IPS-20b (cell line): Measurements from ENCODE around the gene ZBTB42.

ENCODE experiments used
- H3K27ac ChIP-seq: one replicate; pipeline ENCODE4 v1.5.1; 2013; ENCODE audit warnings: low read length
- H3K27me3 ChIP-seq: 2 replicates; pipeline ENCODE4 v1.6.1; 2013; ENCODE audit warnings: mild to moderate bottlenecking, low read length, inconsistent platforms; ENCODE audit not compliant: insufficient read depth
- H3K36me3 ChIP-seq: 2 replicates; pipeline ENCODE4 v1.6.1; 2013; ENCODE audit warnings: low read depth, mild to moderate bottlenecking, inconsistent platforms, low read length, moderate library complexity; ENCODE audit not compliant: insufficient read depth
- H3K4me1 ChIP-seq: 2 replicates; pipeline ENCODE4 v1.6.1; 2013; ENCODE audit warnings: mild to moderate bottlenecking, control low read depth, inconsistent platforms, low read length, moderate library complexity; ENCODE audit not compliant: insufficient read depth
- H3K4me3 ChIP-seq: 2 replicates; pipeline ENCODE4 v1.5.1; 2013; ENCODE audit warnings: mild to moderate bottlenecking, low read length, inconsistent platforms
- H3K9ac ChIP-seq: 2 replicates; pipeline ENCODE4 v1.6.1; 2013; ENCODE audit warnings: low read depth, mild to moderate bottlenecking, inconsistent platforms, low read length, moderate library complexity
- H3K9me3 ChIP-seq: 2 replicates; pipeline ENCODE4 v1.6.1; 2013; ENCODE audit warnings: mild to moderate bottlenecking, low read depth, low read length, inconsistent platforms; ENCODE audit not compliant: insufficient read depth

Gene ZBTB42

DNA sequence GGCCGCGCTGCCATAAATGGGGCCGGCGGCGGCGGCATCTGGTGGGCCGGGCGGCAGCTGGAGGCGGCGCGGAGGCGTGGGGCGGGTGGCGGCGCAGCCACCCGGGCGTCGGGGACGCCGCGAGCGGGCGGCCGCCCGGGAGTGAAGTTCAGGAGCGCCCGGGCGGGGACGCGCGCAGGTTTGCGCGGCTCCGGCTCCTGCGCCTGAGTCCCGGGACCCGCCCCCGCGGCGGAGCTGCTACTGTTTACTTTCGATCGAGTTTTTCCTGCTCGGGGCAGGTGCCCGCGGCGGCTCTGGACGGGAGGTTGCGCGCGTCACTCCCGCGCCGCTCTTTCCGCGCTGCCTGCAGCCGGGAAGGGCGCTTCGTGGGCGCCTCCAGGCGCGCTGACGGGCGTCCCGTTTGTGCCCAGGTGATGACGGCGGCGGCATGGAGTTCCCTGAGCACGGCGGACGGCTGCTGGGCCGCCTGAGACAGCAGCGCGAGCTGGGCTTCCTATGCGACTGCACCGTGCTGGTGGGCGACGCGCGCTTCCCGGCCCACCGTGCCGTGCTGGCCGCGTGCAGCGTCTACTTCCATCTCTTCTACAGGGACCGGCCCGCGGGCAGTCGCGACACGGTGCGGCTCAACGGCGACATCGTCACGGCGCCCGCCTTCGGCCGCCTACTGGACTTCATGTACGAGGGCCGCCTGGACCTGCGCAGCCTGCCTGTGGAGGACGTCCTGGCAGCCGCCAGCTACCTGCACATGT is at the start of gene ZBTB42:
TSS of gene ZBTB42 (plus strand) at position 331 of the 749 bp plus-strand sequence. CDS start at position 428, 97 bp downstream.
- Histone ChIP-seq H3K27me3 (peaks cover 64% of the 10 kb centered on the region), H3K9ac (peak within 1 kb of the TSS; percentile 69; the same call in 1 of the 2 replicates), H3K4me3 (peak within 1 kb of the TSS; percentile 74), H3K4me1 (peaks cover 11% of the 10 kb centered on the region; the same call in 1 of the 2 replicates), H3K36me3 (no peaks in the 10 kb centered on the region), H3K9me3 (no peaks in the 10 kb centered on the region), H3K27ac (no peak within 1 kb of the TSS)

GRCh38 chr14:104751539-104752422 is 49.1 kb upstream of the ZBTB42 start:
- H3K27ac ChIP-seq: no peak overlapping the region
- peak overlapping the region; percentile 86; the same call in 1 of the 2 replicates for H3K9ac ChIP-seq
- H3K4me1 ChIP-seq: no peaks in the 10 kb centered on the region
- H3K27me3 ChIP-seq: no peaks in the 10 kb centered on the region
- peaks cover 11% of the 10 kb centered on the region for H3K9me3 ChIP-seq
- peak overlapping the region; percentile 75 for H3K4me3 ChIP-seq
- peaks cover 16% of the 10 kb centered on the region for H3K36me3 ChIP-seq

DNA sequence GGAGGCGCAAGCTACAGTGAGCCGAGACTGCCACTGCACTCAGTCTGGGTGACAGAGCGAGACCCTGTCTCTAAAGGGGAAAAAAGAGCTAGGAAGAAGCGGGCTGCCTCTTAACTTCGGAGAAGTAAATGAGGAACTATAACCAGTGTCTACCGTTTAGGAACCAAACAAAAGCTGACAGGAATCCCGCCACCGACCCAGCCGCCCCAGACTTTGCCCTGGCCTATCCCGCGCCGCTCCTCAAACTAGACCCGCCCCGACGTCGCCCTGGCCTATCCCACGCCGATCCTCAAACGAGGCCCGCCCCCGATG is 48.5 kb upstream of the ZBTB42 start:
- Histone ChIP-seq H3K27me3 (no peaks in the 10 kb centered on the region), H3K4me1 (no peaks in the 10 kb centered on the region), H3K36me3 (peaks cover 22% of the 10 kb centered on the region), H3K27ac (no peak overlapping the region), H3K4me3 (peak overlapping the region; percentile 75), H3K9ac (peak overlapping the region; percentile 86; the same call in 1 of the 2 replicates), H3K9me3 (peaks cover 11% of the 10 kb centered on the region)

GRCh38 chr14:104752735-104753527 is 48.0 kb upstream of the ZBTB42 start, which contains the start of gene SIVA1:
SIVA1 (plus strand) TSS chr14:104753147; CDS start chr14:104753202, 55 bp downstream.
- Histone ChIP-seq H3K27ac (peak within 1 kb of the TSS; percentile 83), H3K36me3 (peaks cover 28% of the 10 kb centered on the region), H3K4me1 (no peaks in the 10 kb centered on the region), H3K9me3 (peaks cover 11% of the 10 kb centered on the region), H3K4me3 (peak within 1 kb of the TSS; percentile 87), H3K9ac (peak within 1 kb of the TSS; percentile 93), H3K27me3 (no peaks in the 10 kb centered on the region)

DNA sequence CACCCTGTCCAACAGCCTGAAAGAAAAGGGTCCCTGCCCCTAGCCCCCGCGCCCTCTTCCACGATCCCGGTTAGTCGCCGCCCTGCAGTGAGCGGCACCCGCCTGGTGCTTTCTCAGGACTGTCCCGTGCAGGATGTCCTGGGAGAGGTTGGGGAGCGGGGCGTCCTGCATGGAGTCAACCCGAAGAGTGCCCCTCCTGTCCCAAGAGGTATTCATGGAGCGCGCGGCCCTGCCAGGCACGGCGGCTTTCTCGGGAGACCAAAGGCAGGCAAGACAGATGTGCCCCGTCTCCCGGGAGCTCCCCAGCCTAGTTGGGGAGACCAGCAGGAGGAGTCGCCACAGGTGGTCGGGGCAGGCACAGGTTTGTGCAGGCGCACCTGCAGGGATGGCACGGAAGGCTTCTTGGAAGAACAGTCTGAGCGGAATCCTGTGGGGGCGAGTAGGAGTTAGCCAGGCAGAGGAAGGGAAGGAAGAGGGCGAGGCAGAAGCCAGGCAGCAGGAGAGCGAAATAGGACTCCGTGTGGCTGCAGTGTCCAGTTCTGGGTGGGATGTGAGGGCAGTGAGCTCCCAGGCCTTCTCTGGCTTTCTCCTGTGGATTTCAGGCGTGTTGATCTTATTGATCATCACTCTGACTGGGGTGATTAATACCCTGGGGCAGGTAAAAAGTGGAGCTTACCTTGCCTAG is 47.2 kb upstream of the ZBTB42 start:
- H3K27ac ChIP-seq: peak overlapping the region; percentile 83
- H3K4me1 ChIP-seq: no peaks in the 10 kb centered on the region
- H3K27me3 ChIP-seq: no peaks in the 10 kb centered on the region
- peaks cover 34% of the 10 kb centered on the region for H3K36me3 ChIP-seq
- H3K9ac ChIP-seq: peak overlapping the region; percentile 93
- H3K9me3 ChIP-seq: peaks cover 11% of the 10 kb centered on the region
- peak overlapping the region; percentile 87 for H3K4me3 ChIP-seq

DNA sequence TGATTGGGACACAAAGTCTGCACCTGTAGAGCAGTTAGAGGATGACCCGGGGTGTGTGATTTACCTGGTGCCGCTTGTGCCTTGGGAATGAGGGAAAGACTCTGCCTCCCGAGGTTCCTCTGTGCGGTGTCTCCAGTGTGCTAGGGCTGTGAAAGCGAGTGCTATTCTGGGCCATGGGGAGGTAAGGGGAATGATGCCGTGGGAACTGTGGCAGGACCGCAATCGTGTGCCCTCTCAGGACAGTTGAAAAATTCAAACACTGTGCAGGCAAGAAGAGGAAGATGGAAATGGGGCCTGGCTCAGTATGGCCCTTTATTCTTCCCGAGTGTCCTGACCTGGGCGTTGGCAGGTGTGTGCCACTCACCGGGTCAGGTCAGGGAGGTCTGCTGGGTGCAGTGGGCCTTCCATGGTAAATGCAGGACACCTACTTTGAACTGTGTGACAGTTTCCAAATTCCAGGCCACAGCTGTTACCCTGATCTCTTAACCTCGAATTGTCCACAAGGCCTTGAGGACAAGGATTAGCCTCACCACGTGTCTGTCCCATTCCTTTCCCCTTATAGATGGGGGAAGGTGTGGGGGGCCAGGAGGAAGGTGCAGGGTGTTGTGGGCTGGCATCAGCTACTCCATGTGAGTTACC is 46.6 kb upstream of the ZBTB42 start:
- Histone ChIP-seq H3K36me3 (peaks cover 41% of the 10 kb centered on the region), H3K27me3 (no peaks in the 10 kb centered on the region), H3K27ac (no peak overlapping the region), H3K9ac (peak overlapping the region; percentile 93), H3K4me3 (peak overlapping the region; percentile 87), H3K4me1 (no peaks in the 10 kb centered on the region), H3K9me3 (peaks cover 11% of the 10 kb centered on the region)

DNA sequence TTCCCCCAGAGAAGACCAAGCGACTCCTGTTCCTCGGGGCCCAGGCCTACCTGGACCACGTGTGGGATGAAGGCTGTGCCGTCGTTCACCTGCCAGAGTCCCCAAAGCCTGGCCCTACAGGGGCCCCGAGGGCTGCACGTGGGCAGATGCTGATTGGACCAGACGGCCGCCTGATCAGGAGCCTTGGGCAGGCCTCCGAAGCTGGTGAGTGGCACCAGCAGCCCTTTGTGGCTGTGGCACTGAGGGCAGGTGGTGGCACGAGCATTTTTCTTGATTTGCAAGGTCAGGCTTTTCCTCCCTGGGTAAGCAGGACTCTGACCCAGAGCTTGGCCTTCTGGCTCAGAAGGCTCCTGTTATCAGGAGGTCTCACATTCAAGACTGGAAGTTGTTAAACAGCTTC is 45.3 kb upstream of the ZBTB42 start:
- Histone ChIP-seq H3K4me1 (no peaks in the 10 kb centered on the region), H3K27me3 (no peaks in the 10 kb centered on the region), H3K4me3 (no peak overlapping the region), H3K27ac (no peak overlapping the region), H3K9ac (no peak overlapping the region), H3K36me3 (peaks cover 48% of the 10 kb centered on the region), H3K9me3 (peaks cover 2% of the 10 kb centered on the region; the same call in 1 of the 2 replicates)

DNA sequence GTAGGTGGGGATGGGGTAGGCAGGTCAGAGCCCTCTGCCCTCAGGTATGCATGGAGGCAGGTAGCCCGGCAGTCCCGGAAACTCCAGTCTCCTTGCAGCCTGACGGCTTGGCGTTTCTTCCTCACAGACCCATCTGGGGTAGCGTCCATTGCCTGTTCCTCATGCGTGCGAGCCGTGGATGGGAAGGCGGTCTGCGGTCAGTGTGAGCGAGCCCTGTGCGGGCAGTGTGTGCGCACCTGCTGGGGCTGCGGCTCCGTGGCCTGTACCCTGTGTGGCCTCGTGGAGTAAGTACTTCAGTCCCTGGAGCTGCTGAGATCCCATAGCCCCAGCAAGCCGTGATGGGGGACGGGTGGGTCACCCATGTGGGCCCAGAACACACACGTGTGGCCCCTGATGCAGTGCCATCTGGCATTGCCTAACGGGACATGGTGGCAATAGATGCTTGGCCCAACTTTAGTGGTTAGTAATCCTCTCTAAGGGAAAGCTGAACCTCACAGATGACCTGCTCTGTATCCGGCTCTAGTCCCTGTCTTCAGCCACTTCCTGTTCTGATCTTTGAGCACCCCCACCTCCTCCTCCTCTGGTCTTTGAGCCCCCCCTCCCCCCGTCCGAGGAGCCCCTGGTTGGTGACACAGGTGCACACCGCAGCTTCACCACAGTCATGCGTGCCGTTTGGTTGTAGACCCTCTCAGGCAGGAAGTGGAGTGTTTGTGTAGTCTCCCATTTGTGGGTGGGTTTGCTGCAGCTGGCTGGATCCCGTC is 44.2 kb upstream of the ZBTB42 start:
- Histone ChIP-seq H3K4me1 (no peaks in the 10 kb centered on the region), H3K27ac (no peak overlapping the region), H3K4me3 (no peak overlapping the region), H3K36me3 (peaks cover 53% of the 10 kb centered on the region), H3K27me3 (no peaks in the 10 kb centered on the region), H3K9me3 (no peaks in the 10 kb centered on the region), H3K9ac (no peak overlapping the region)

GRCh38 chr14:104757238-104757585 is 43.7 kb upstream of the ZBTB42 start:
- no peaks in the 10 kb centered on the region for H3K4me1 ChIP-seq
- H3K9ac ChIP-seq: no peak overlapping the region
- no peak overlapping the region for H3K4me3 ChIP-seq
- no peaks in the 10 kb centered on the region for H3K27me3 ChIP-seq
- no peak overlapping the region for H3K27ac ChIP-seq
- H3K9me3 ChIP-seq: no peaks in the 10 kb centered on the region
- peaks cover 58% of the 10 kb centered on the region for H3K36me3 ChIP-seq

DNA sequence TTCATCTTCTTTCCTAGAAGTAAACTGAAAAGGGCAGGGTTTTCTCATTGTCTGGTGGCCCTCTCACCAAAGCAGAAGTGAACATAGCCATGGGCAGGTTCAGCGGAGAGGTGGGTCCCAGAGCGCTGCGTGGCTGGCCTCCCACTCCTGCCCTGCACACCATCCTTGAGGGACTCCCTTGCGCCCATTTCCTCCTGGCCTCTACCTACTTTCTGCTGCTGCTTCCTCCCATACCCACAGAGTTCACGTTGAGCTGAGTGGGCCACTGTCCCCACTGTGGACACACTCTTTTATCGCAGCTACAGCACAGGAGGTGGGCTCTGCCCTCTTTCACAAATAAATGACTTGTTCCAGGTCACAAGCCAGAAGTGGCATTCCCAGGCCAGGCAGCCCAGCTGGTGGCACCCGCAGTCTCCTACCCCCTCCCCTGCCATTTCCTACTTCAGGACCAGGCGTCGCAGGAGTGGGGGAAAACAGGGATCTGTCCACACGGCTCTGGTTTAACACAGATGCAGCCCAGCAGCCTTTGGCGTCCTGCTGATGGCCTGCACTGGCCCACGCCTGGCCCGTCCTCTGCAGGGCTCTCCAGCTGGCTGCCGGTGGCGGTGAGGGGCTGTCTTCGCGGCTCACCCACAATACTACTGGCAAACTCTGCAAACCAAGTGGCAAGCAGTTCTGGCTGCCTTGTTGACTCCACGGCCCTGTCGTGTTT is 43.1 kb upstream of the ZBTB42 start:
- Histone ChIP-seq H3K27ac (no peak overlapping the region), H3K4me3 (no peak overlapping the region), H3K27me3 (no peaks in the 10 kb centered on the region), H3K9ac (no peak overlapping the region; the same call in 1 of the 2 replicates), H3K9me3 (no peaks in the 10 kb centered on the region), H3K4me1 (no peaks in the 10 kb centered on the region), H3K36me3 (peaks cover 58% of the 10 kb centered on the region)
